Suprapubic skin (tissue), 4 donors: Measurements from ENCODE around the gene VASN. TPM values are rescaled to one million over a fixed set of nuclear protein-coding genes. Genes with fewer than 3 reads are reported as not detected.

Experiments
- DNase-seq, 2 donors: peaks; one replicate each; pipeline ENCODE4 v3.0.0-alpha.2; 2019; ENCODE audit warnings: low spot score in 2 of 2
- H3K27ac ChIP-seq: fragments of 200-600 bp; sonication (generic); one replicate; pipeline ENCODE4 v1.5.1; 2019
- H3K27me3 ChIP-seq: fragments of 200-600 bp; sonication (generic); one replicate; pipeline ENCODE4 v1.5.1; 2019
- H3K36me3 ChIP-seq: fragments of 200-600 bp; sonication (generic); one replicate; pipeline ENCODE4 v1.5.1; 2019
- H3K4me1 ChIP-seq: fragments of 200-600 bp; sonication (generic); one replicate; pipeline ENCODE4 v1.5.1; 2019
- H3K4me3 ChIP-seq: fragments of 200-600 bp; sonication (generic); one replicate; pipeline ENCODE4 v1.5.1; 2019; ENCODE audit warnings: mild to moderate bottlenecking
- H3K9me3 ChIP-seq: fragments of 200-600 bp; sonication (generic); one replicate; pipeline ENCODE4 v1.5.1; 2019
- CTCF ChIP-seq, 2 donors: fragments of 200-600 bp in 1 of 2; fragments of 450-650 bp in 1 of 2; sonication (generic) in 1 of 2; IDR thresholded peaks; one replicate each; pipeline ENCODE4 v1.5.1; 2016 to 2019; ENCODE audit warnings: antibody characterized with exemption in 2 of 2, mild to moderate bottlenecking in 1 of 2, moderate library complexity in 1 of 2
- EP300 ChIP-seq: sonication (generic); formaldehyde crosslinking; IDR thresholded peaks from one replicate; pipeline ENCODE4 v1.6.1; 2017; ENCODE audit warnings: antibody characterized with exemption
- POLR2A ChIP-seq, 2 donors: fragments of 450-650 bp; IDR thresholded peaks; one replicate each; pipeline ENCODE4 v1.6.1; 2017; ENCODE audit warnings: antibody characterized with exemption in 2 of 2, mild to moderate bottlenecking in 2 of 2, moderate library complexity in 2 of 2
- POLR2AphosphoS5 ChIP-seq, 3 donors: sonication (generic); formaldehyde crosslinking; IDR thresholded peaks; one replicate each; pipeline ENCODE4 v1.6.1; 2017; ENCODE audit warnings: antibody characterized with exemption in 3 of 3
- WGBS: methylation state at CpG from one replicate; pipeline ENCODE4 v1.1.5; 2018; 5-methylcytosine and 5-hydroxymethylcytosine counted together
- total RNA-seq, 4 donors: library from RNA; depleted of rRNA; stranded (reverse); fragments of >200 nt; gene quantifications; one replicate each; pipeline ENCODE4 v1.1.0, GENCODE V29; 2016

VASN gene
- total RNA-seq, 4 donors from 2014 or later: 10.8 to 23.3 (median 22.3) TPM

- 70% methylated on average over 15 of the region's 15 CpGs for WGBS
Observed at GRCh38 chr16:4410335-4411075, 38.9 kb downstream of the VASN start.

GRCh38 chr16:4411684-4412083 lies 40.0 kb downstream of the VASN start:
- DNase-seq: no peak
- H3K4me3 ChIP-seq: no peak overlapping the region
- H3K9me3 ChIP-seq: no peaks in the 10 kb centered on the region
- no peak for TF ChIP-seq EP300
- TF ChIP-seq CTCF (IDR thresholded peaks at IDR 0.05): no peak
- no peak for TF ChIP-seq POLR2AphosphoS5 (IDR thresholded peaks at IDR 0.05)
- TF ChIP-seq POLR2A (IDR thresholded peaks at IDR 0.05): no peak
- peaks cover 51% of the 10 kb centered on the region for H3K4me1 ChIP-seq
- peaks cover 28% of the 10 kb centered on the region for H3K36me3 ChIP-seq
- H3K27me3 ChIP-seq: no peaks in the 10 kb centered on the region
- 82% methylated on average over 10 of the region's 16 CpGs for WGBS
- H3K27ac ChIP-seq: peak overlapping the region; percentile 5

More at GRCh38 chr16:4410335-4411075, 38.9 kb downstream of the VASN start:
- H3K36me3 ChIP-seq: peaks cover 39% of the 10 kb centered on the region
- no peak for TF ChIP-seq POLR2A (IDR thresholded peaks at IDR 0.05)
- TF ChIP-seq POLR2AphosphoS5 (IDR thresholded peaks at IDR 0.05): no peak
- no peak for TF ChIP-seq EP300
- peak overlapping the region; percentile 15 for H3K27ac ChIP-seq
- H3K9me3 ChIP-seq: no peaks in the 10 kb centered on the region
- DNase-seq: no peak
- no peaks in the 10 kb centered on the region for H3K27me3 ChIP-seq
- H3K4me3 ChIP-seq: no peak overlapping the region
- peaks cover 43% of the 10 kb centered on the region for H3K4me1 ChIP-seq

- 83% methylated on average over 6 of the region's 8 CpGs for WGBS
- Histone ChIP-seq H3K36me3 (peaks cover 23% of the 10 kb centered on the region), H3K4me3 (no peak overlapping the region), H3K9me3 (no peaks in the 10 kb centered on the region), H3K27ac (peak overlapping the region; percentile 5), H3K4me1 (peaks cover 56% of the 10 kb centered on the region), H3K27me3 (no peaks in the 10 kb centered on the region)
- TF ChIP-seq CTCF (IDR thresholded peaks at IDR 0.05): no peak
- no peak for TF ChIP-seq EP300
- TF ChIP-seq POLR2AphosphoS5 (IDR thresholded peaks at IDR 0.05): no peak
- no peak for TF ChIP-seq POLR2A (IDR thresholded peaks at IDR 0.05)
- DNase-seq: no peak
Observed at GRCh38 chr16:4412159-4412558, 40.5 kb downstream of the VASN start.

- Histone ChIP-seq H3K27me3 (no peaks in the 10 kb centered on the region), H3K9me3 (no peaks in the 10 kb centered on the region), H3K4me3 (no peak overlapping the region), H3K4me1 (peaks cover 59% of the 10 kb centered on the region), H3K36me3 (peaks cover 16% of the 10 kb centered on the region), H3K27ac (no peak overlapping the region)
- TF ChIP-seq EP300 (no peak), POLR2AphosphoS5 (IDR thresholded peaks at IDR 0.05) (no peak), CTCF (IDR thresholded peaks at IDR 0.05) (no peak), POLR2A (IDR thresholded peaks at IDR 0.05) (no peak)
- 93% methylated on average over 3 of the region's 4 CpGs for WGBS
- no peak for DNase-seq
Observed at GRCh38 chr16:4412854-4413253, 41.2 kb downstream of the VASN start.

- TF ChIP-seq CTCF (IDR thresholded peaks at IDR 0.05): no peak
Observed at GRCh38 chr16:4414187-4414917, 42.7 kb downstream of the VASN start.

More at GRCh38 chr16:4414187-4414917, 42.7 kb downstream of the VASN start:
- Histone ChIP-seq H3K27ac (no peak overlapping the region), H3K4me3 (no peak overlapping the region), H3K9me3 (no peaks in the 10 kb centered on the region), H3K36me3 (peaks cover 9% of the 10 kb centered on the region), H3K27me3 (no peaks in the 10 kb centered on the region), H3K4me1 (peaks cover 52% of the 10 kb centered on the region)
- DNase-seq: no peak
- WGBS: 82% methylated on average over 7 of the region's 7 CpGs
